H1 (cell line): ENCODE data around the gene DCAF6. TPM values are rescaled to one million over a fixed set of nuclear protein-coding genes. Genes with fewer than 3 reads are reported as not detected.

ENCODE experiments used
- CTCF ChIA-PET: fragments of 300-600 bp; sonication (Branson Sonifier 250); formaldehyde crosslinking; loops from one replicate; lab custom pipeline; 2021; ENCODE audit not compliant: partially characterized antibody; lab: Charles Lee
- POLR2A ChIA-PET: fragments of 300-600 bp; sonication (Branson Sonifier 250); formaldehyde crosslinking; loops from one replicate; lab custom pipeline; 2021; ENCODE audit warnings: inconsistent platforms; ENCODE audit not compliant: partially characterized antibody; lab: Charles Lee
- DNase-seq, 2 experiments: peaks; one replicate each; pipeline versions ENCODE4 v3.0.0 to v3.0.0-alpha.2; 2010 to 2022; ENCODE audit warnings: low spot score in 2 of 2, low read depth in 1 of 2, mixed read lengths in 1 of 2
- FAIRE-seq: peaks from 2 replicates; lab custom pipeline; 2011; peaks lifted over from hg19 to GRCh38; lab: Jason Lieb, UNC
- H2AFZ ChIP-seq: 2 replicates; pipeline ENCODE4 v1.8.1; 2012; ENCODE audit warnings: low read length, inconsistent platforms
- H2AK5ac ChIP-seq: 2 replicates; pipeline ENCODE4 v1.6.1; 2013; ENCODE audit warnings: low read depth, low read length
- H2BK120ac ChIP-seq: replicated peaks from 2 replicates; pipeline ENCODE3; 2013; ENCODE audit warnings: low read depth, low read length, inconsistent platforms
- H2BK12ac ChIP-seq: 2 replicates; pipeline ENCODE4 v1.6.1; 2013; ENCODE audit warnings: low read depth, low read length
- H2BK15ac ChIP-seq: 2 replicates; pipeline ENCODE4 v1.6.1; 2013; ENCODE audit warnings: low read length
- H2BK20ac ChIP-seq: 2 replicates; pipeline ENCODE4 v1.6.1; 2013; ENCODE audit warnings: low read length
- H2BK5ac ChIP-seq: 2 replicates; pipeline ENCODE4 v1.6.1; 2013; ENCODE audit warnings: low read depth, low read length
- H3K14ac ChIP-seq: 2 replicates; pipeline ENCODE4 v1.6.1; 2013; ENCODE audit warnings: inconsistent platforms; ENCODE audit not compliant: insufficient read length
- H3K18ac ChIP-seq: 2 replicates; pipeline ENCODE4 v1.6.1; 2013; ENCODE audit warnings: low read length; ENCODE audit errors: extremely low read depth
- H3K23ac ChIP-seq: 2 replicates; pipeline ENCODE4 v1.6.1; 2013; ENCODE audit warnings: inconsistent platforms; ENCODE audit not compliant: insufficient read length
- H3K23me2 ChIP-seq: 2 replicates; pipeline ENCODE4 v1.6.1; 2013; ENCODE audit warnings: low read depth, low read length
- H3K27ac ChIP-seq: 2 replicates; pipeline ENCODE4 v1.6.1; 2011; ENCODE audit warnings: low read depth, low read length, inconsistent platforms
- H3K27me3 ChIP-seq, 4 experiments: replicated peaks in 1 of 4; 1 replicate in 1 of 4; 2 replicates in 3 of 4; pipeline versions ENCODE4 v1.6.1 to v1.8.1; 2011 to 2013; ENCODE audit warnings: low read length in 3 of 4, mild to moderate bottlenecking in 3 of 4, inconsistent platforms in 2 of 4, mixed read lengths in 2 of 4, moderate library complexity in 1 of 4; ENCODE audit not compliant: control insufficient read depth in 3 of 4, insufficient read depth in 3 of 4; ENCODE audit errors: extremely low read depth in 1 of 4
- H3K36me3 ChIP-seq, 4 experiments: 2 replicates each; pipeline versions ENCODE4 v1.6.1 to v1.8.1; 2011 to 2013; ENCODE audit warnings: mild to moderate bottlenecking in 4 of 4, low read length in 3 of 4, moderate library complexity in 2 of 4, control low read depth in 1 of 4, inconsistent platforms in 1 of 4; ENCODE audit not compliant: insufficient read depth in 4 of 4, control insufficient read depth in 2 of 4
- H3K4ac ChIP-seq: replicated peaks from 2 replicates; pipeline ENCODE3; 2013; ENCODE audit warnings: low read length, low read depth, mixed read lengths, inconsistent platforms; ENCODE audit not compliant: insufficient read length
- H3K4me1 ChIP-seq, 4 experiments: replicated peaks in 1 of 4; 1 replicate in 1 of 4; 2 replicates in 3 of 4; pipeline versions ENCODE4 v1.6.1 to v1.8.1; 2011 to 2013; ENCODE audit warnings: low read length in 3 of 4, inconsistent platforms in 2 of 4, mixed read lengths in 1 of 4; ENCODE audit not compliant: insufficient read depth in 4 of 4, control insufficient read depth in 3 of 4
- H3K4me2 ChIP-seq, 2 experiments: 2 replicates each; pipeline versions ENCODE4 v1.6.1 to v1.8.1; 2011 to 2013; ENCODE audit warnings: low read depth in 2 of 2, low read length in 2 of 2, control low read depth in 1 of 2, inconsistent platforms in 1 of 2, mild to moderate bottlenecking in 1 of 2; ENCODE audit not compliant: insufficient read depth in 1 of 2
- H3K4me3 ChIP-seq, 4 experiments: fragments of 200-600, 300-600 bp in 1 of 4; sonication (generic), shearing (Covaris generic), sonication (Bioruptor Twin) in 1 of 4; 2 replicates each; pipeline versions ENCODE4 v1.5.1 to v1.8.1; 2011 to 2016; ENCODE audit warnings: low read length in 4 of 4, low read depth in 3 of 4, control low read depth in 2 of 4, inconsistent platforms in 2 of 4, mild to moderate bottlenecking in 2 of 4, mixed read lengths in 1 of 4, moderate library complexity in 1 of 4; ENCODE audit not compliant: insufficient read depth in 2 of 4; ENCODE audit errors: extremely low read depth in 1 of 4
- H3K56ac ChIP-seq: replicated peaks from 2 replicates; pipeline ENCODE3; 2013; ENCODE audit warnings: low read depth, mild to moderate bottlenecking, mixed read lengths, low read length, inconsistent platforms; ENCODE audit not compliant: insufficient read length
- H3K79me1 ChIP-seq: 2 replicates; pipeline ENCODE4 v1.6.1; 2013; ENCODE audit warnings: low read depth, low read length, control low read depth
- H3K79me2 ChIP-seq, 2 experiments: 2 replicates each; pipeline versions ENCODE4 v1.6.1 to v1.8.1; 2012 to 2013; ENCODE audit warnings: low read length in 2 of 2, mild to moderate bottlenecking in 2 of 2, inconsistent platforms in 1 of 2; ENCODE audit not compliant: insufficient read depth in 2 of 2, control insufficient read depth in 1 of 2
- H3K9ac ChIP-seq, 4 experiments: replicated peaks in 1 of 4; 1 replicate in 1 of 4; 2 replicates in 3 of 4; pipeline versions ENCODE4 v1.6.1 to v1.8.1; 2011 to 2013; ENCODE audit warnings: low read depth in 3 of 4, low read length in 3 of 4, control low read depth in 2 of 4, mild to moderate bottlenecking in 2 of 4, moderate library complexity in 2 of 4, inconsistent platforms in 1 of 4; ENCODE audit errors: extremely low read depth in 1 of 4
- H3K9me3 ChIP-seq, 2 experiments: 2 replicates each; pipeline versions ENCODE4 v1.6.1 to v1.8.1; 2012 to 2013; ENCODE audit warnings: mild to moderate bottlenecking in 2 of 2, moderate library complexity in 2 of 2, control low read depth in 1 of 2, inconsistent platforms in 1 of 2, low read depth in 1 of 2, low read length in 1 of 2, mixed read lengths in 1 of 2; ENCODE audit not compliant: insufficient read depth in 2 of 2
- H4K20me1 ChIP-seq, 2 experiments: replicated peaks in 1 of 2; 2 replicates each; pipeline versions ENCODE3 to v1.8.1; 2011 to 2013; ENCODE audit warnings: inconsistent platforms in 2 of 2, low read length in 2 of 2, mild to moderate bottlenecking in 1 of 2; ENCODE audit not compliant: insufficient read depth in 2 of 2, control insufficient read depth in 1 of 2
- H4K5ac ChIP-seq: 2 replicates; pipeline ENCODE4 v1.6.1; 2013; ENCODE audit warnings: low read length, low read depth, mixed read lengths, inconsistent platforms; ENCODE audit not compliant: insufficient read length
- H4K8ac ChIP-seq: 2 replicates; pipeline ENCODE4 v1.8.0; 2013; ENCODE audit warnings: mild to moderate bottlenecking, moderate library complexity, low read length, inconsistent platforms; ENCODE audit not compliant: insufficient read depth; ENCODE audit errors: extremely low read depth
- H4K91ac ChIP-seq: replicated peaks from 2 replicates; pipeline ENCODE3; 2013; ENCODE audit warnings: low read length, mixed read lengths, inconsistent platforms; ENCODE audit not compliant: insufficient read length
- CEBPB ChIP-seq: IDR thresholded peaks from 2 replicates; pipeline ENCODE4 v1.6.1; 2012; ENCODE audit warnings: low read depth, low read length
- KDM5A ChIP-seq: fragments of 200-600 bp; IDR thresholded peaks from 2 replicates; pipeline ENCODE4 v1.7.1; 2012; ENCODE audit warnings: mild to moderate bottlenecking, low read length, inconsistent platforms, mixed read lengths
- POLR2A ChIP-seq, 2 experiments: IDR thresholded peaks; 1 replicate in 1 of 2; 2 replicates in 1 of 2; pipeline ENCODE4 v1.6.1; 2011; ENCODE audit warnings: low read depth in 2 of 2, low read length in 2 of 2, mild to moderate bottlenecking in 2 of 2; ENCODE audit errors: control extremely low read depth in 1 of 2
- RFX5 ChIP-seq: IDR thresholded peaks from 2 replicates; pipeline ENCODE4 v1.6.1; 2011; ENCODE audit warnings: low read depth, low read length, improper control_type of control experiment, borderline replicate concordance
- SIRT6 ChIP-seq: IDR thresholded peaks from one replicate; pipeline ENCODE4 v1.7.1; 2012; ENCODE audit warnings: low read length, inconsistent platforms
- TCF12 ChIP-seq: IDR thresholded peaks from 2 replicates; pipeline ENCODE4 v1.6.1; 2011; ENCODE audit warnings: low read depth, mild to moderate bottlenecking, low read length
- TEAD4 ChIP-seq: IDR thresholded peaks from 2 replicates; pipeline ENCODE4 v1.6.1; 2012; ENCODE audit warnings: low read depth, low read length, inconsistent platforms, mixed read lengths
- WGBS, 2 experiments: shearing (Covaris generic) in 1 of 2; methylation state at CpG; one replicate each; pipeline versions ENCODE4 v1.1.6 to v1.1.7; 2013 to 2015; ENCODE audit warnings: low lambda C conversion rate in 2 of 2, mixed read lengths in 2 of 2, inconsistent platforms in 1 of 2, low coverage in 1 of 2, missing lambda C conversion rate in 1 of 2; ENCODE audit not compliant: insufficient replicate concordance in 2 of 2, insufficient coverage in 1 of 2, insufficient read length in 1 of 2; ENCODE audit errors: extremely low coverage in 1 of 2, missing lambda C conversion rate in 1 of 2; 5-methylcytosine and 5-hydroxymethylcytosine counted together
- polyA plus RNA-seq, 7 experiments: library from polyadenylated mRNA; depleted of rRNA in 3 of 7; stranded (reverse) in 5 of 7; unstranded in 2 of 7; fragments of >200 nt in 5 of 7; fragments of 200-250 nt in 2 of 7; gene quantifications; 1 replicate in 5 of 7; 2 replicates in 1 of 7; 4 replicates in 1 of 7; pipeline versions ENCODE4 v1.2.1 to v1.2.3, GENCODE V29; 2011 to 2013; ENCODE audit warnings: missing spikeins in 2 of 7, mixed read lengths in 2 of 7
- total RNA-seq: library from RNA; stranded (reverse); fragmentation: NEBNext Ultra II Directional; extraction: Animal tissue kit (Norgen Biotek cat#: 25700); gene quantifications from 2 replicates; pipeline ENCODE4 v1.2.1, GENCODE V29; 2021

The DCAF6 gene
- total and polyA plus RNA-seq, 2 of the 8 experiments (the other 6 are each of a cell fraction or from before 2014, with no cell fraction given): 12.3 to 17.4 TPM

- Histone ChIP-seq H3K14ac (no peak overlapping the region), H4K5ac (no peak overlapping the region), H3K27ac (no peak overlapping the region), H3K4me2 (no peak overlapping the region), H2BK20ac (no peak overlapping the region), H3K56ac (no peak overlapping the region), H3K4me1 (no peaks in the 10 kb centered on the region), H3K36me3 (peaks cover 0 to 20% (median 4%) of the 10 kb centered on the region in 4 experiments; a peak in 5 of 8 replicates), H3K27me3 (no peaks in the 10 kb centered on the region), H2BK12ac (no peak overlapping the region), H4K20me1 (no peaks in the 10 kb centered on the region), H3K9ac (no peak overlapping the region), H2BK15ac (no peak overlapping the region), H2BK120ac (no peak overlapping the region), H3K4ac (no peak overlapping the region), H3K9me3 (no peaks in the 10 kb centered on the region), H4K91ac (no peak overlapping the region), H3K79me2 (no peaks in the 10 kb centered on the region), H3K18ac (no peak overlapping the region), H3K4me3 (no peak overlapping the region), H3K23me2 (no peaks in the 10 kb centered on the region), H4K8ac (no peak overlapping the region), H2AK5ac (no peak overlapping the region), H3K23ac (no peak overlapping the region), H3K79me1 (no peaks in the 10 kb centered on the region), H2BK5ac (no peak overlapping the region), H2AFZ (no peak overlapping the region)
- CTCF ChIA-PET: no interaction called here
- no peak for DNase-seq
- FAIRE-seq: no peak
- TF ChIP-seq TEAD4 (no peak), TCF12 (no peak), POLR2A (IDR thresholded peaks at IDR 0.05; ENCODE audit: control extremely low read depth in 1 of 2, low read depth in 2 of 2, low read length in 2 of 2) (no peak), RFX5 (no peak), SIRT6 (no peak), CEBPB (no peak), KDM5A (no peak)
- POLR2A ChIA-PET: no interaction called here
- 90% methylated on average over 4 of the region's 4 CpGs; no CpG with 5 or more reads in 1 of the 2 experiments for WGBS, 2 experiments
These were observed 38.2 kb downstream of the DCAF6 start for GRCh38 chr1:167974698-167975097.
